Measurements from ENCODE around the gene CNTNAP2.

- TF ChIP-seq MTA1 (CRISPR knock-in tag; IDR thresholded peaks at IDR 0.05; ENCODE audit: borderline replicate concordance): no peak
- no peak for TF ChIP-seq ZNF782 (CRISPR knock-in tag; IDR thresholded peaks at IDR 0.05; ENCODE audit: borderline replicate concordance)
- TF ChIP-seq CTCF (CRISPR knock-in tag; IDR thresholded peaks at IDR 0.05): peak; percentile 64
- no peak for TF ChIP-seq ATF3 (CRISPR knock-in tag; IDR thresholded peaks at IDR 0.05)
- TF ChIP-seq ZNF280B (CRISPR knock-in tag; IDR thresholded peaks at IDR 0.05; ENCODE audit: borderline replicate concordance): no peak
- TF ChIP-seq MYC (CRISPR knock-in tag; IDR thresholded peaks at IDR 0.05; ENCODE audit: borderline replicate concordance): no peak
- TF ChIP-seq ZBTB33 (CRISPR knock-in tag; IDR thresholded peaks at IDR 0.05): no peak
- no peak for TF ChIP-seq CREB1 (IDR thresholded peaks at IDR 0.05)
- TF ChIP-seq CREB1 (CRISPR knock-in tag; IDR thresholded peaks at IDR 0.05): no peak
- no peak for TF ChIP-seq MEIS1 (CRISPR knock-in tag; IDR thresholded peaks at IDR 0.05; ENCODE audit: borderline replicate concordance)
Measured at GRCh38 chr7:148142660-148143248, 2026.2 kb downstream of the CNTNAP2 start.
